ENCODE data around the gene OSBPL7.
A peak's percentile ranks its signal among the peaks of the same experiment; 100 is the strongest.
"Not testable (repeated sequence)": the region's sequence is repeated elsewhere in the genome, so short reads cannot be mapped to it uniquely, and the experiment has no call there.

OSBPL7 gene

DNA sequence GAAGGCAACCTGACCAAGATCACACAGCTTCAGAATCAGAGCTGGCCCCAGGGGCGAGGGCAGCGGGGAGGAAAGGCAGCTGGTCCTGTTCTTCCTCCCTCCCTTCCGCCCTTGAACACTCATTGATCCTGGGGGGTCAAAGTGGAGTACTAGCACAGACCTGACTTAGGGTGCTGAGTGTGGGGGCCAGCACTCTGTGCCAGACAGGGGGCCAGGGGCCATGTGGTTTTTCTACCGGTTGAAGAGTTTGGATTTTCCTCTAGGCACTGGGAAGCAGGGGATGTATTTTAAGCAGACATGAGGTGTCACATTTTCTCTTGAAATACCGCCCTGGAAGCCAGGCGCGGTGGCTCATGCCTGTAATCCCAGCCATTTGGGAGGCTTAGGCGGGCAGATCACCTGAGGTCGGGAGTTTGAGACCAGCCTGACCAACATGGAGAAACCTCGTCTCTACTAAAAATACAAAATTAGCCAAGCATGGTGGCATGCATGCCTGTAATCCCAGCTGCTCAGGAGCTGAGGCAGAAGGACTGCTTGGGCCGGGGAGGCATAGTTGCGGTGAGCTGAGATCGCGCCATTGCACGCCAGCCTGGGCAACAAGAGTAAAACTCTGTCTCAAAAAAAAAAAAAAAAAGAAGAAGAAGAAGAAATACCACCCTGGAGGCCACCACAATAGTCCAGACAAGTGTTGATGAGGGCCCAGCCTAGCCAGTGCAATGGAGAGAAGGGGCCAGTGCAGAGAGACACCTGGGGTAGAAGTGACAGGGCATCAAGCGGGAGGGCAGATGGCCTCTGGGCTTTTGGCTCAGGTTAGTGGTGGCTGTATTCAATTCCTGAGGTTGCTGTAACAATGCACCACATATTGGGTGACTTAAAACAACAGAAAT, 15.3 kb downstream of the OSBPL7 start:
- DNase-seq (ENCODE audit: low read depth), result no peak

- DNase-seq (ENCODE audit: low read depth), result no peak
Measured at GRCh38 chr17:47804461-47804860, 17.1 kb downstream of the OSBPL7 start.

DNA sequence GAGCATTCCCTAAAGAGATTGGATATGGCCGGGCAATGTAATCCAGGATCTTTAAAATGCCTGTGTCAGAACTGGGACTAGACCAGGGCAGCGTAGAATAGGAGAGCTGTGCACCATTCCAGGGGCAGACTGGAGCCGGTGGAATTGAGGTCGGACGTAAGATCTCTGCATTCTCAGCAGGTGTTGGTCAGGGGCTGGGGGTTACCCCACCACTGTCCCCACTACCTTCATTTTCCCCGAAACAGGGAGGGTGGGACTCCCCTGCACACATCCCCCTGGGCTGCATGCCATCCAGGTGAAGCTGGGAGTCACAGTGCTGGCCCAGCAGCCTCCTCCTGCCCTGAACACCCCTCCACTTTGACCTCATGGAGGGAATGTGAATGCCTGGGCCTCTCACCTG, 17.8 kb downstream of the OSBPL7 start:
- DNase-seq (ENCODE audit: low read depth), result no peak

GRCh38 chr17:47803201-47803600, 18.4 kb downstream of the OSBPL7 start:
- no peak for DNase-seq (ENCODE audit: low read depth)

DNA sequence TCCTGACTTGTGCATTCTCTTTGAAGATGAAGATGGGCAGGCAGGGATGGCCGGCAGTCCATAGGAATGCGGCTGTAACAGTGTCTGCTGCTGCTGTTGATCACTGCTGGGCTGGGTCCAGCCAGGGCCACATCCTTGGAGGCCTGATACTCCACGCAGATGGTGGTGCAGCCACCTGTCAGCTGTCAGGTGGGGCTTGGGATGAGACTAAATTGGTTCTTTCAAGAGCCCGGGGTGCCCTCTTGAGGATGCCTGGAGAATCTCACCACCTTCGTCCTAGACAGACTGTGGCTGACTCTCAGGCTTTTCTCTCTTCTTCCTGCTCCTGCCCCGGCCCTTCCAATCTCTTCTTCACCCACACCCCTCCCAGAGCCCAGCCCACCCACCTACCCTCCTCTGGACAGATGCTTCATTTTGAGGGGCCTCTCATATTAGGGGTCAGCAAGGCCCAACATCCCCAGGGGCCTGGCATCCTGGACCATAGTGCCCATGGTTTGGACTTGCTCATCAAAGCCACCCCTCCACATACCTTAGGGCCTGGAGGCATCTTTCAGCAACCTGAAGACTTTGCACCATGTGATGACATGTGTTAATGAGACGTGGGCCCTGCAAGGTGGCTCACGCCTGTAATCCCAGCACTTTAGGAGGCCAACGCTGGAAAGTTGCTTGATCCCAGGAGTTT, 19.1 kb downstream of the OSBPL7 start:
- DNase-seq (ENCODE audit: low read depth), result peak; percentile 29

DNA sequence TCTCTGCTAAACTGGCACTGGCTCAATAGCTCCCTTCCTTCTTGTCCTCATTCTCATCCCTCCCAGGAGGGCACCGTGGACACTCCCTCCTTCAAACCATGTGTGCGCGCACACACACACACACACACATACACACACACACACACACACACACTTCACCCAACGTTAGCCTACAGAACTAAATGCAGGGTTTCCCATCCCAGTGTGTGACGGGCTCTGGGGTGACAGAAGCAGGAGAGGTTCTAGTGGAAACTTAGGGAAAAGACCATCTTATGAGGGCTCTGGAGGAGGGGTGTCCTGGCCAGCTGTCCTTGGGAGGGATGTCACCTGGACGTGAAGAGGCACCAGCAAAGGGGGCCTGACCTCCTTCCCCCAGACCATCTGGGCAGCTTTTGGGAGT, 19.7 kb downstream of the OSBPL7 start:
- DNase-seq (ENCODE audit: low read depth), result no peak

DNA sequence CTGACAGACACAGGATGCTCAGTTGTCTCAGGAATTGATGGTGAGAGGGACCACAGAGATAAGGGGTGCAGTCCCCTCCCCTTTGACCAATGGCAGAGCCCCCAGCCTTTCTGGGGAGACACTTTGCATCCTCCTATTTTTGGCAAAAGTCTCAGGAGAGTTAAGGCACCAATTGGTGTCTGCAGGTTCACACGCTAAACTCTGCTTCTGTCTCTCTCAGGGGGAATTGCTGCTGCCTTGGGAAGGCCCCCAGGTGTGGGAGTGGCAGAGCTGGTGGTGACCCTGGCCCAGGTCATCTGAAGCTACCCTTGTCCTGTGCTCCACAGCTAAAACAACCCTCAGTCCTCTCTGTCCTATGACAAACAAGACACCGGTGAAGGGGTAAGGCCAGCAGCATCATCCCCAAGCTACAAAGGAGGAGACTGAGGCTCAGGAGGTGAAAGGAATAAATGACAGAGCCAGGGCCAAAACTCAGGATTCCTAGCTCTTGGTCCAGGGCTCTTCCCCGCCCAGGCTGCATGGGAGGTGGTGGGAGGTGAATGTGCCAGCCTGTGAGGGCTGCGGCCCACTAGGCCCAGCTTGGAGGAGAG, 20.3 kb downstream of the OSBPL7 start:
- DNase-seq (ENCODE audit: low read depth), result no peak

- DNase-seq (ENCODE audit: low read depth), result no peak
Measured at GRCh38 chr17:47800686-47801085, 20.9 kb downstream of the OSBPL7 start.

GRCh38 chr17:47797797-47798196, 23.8 kb downstream of the OSBPL7 start:
- DNase-seq (ENCODE audit: low read depth), result no peak

- no peak for DNase-seq (ENCODE audit: low read depth)
Measured at GRCh38 chr17:47792979-47793378, 28.6 kb downstream of the OSBPL7 start.

DNA sequence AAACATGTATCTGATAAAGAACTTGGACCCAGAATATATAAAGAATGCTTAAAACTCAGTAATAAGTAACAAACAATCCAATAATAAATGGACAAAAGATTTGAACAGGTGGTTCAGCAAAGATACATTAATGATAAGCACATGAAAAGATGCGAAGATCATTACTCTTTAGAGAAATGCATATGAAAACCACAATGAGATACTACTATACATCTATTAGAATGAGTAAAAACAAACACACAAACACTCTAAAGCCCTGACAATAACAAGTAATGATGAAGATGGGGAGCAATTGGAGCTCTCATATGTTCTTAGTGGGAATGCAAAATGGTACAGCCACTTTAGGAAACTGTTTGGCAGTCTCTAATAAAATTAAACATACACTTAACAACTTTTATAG, 29.1 kb downstream of the OSBPL7 start:
- no peak for DNase-seq (ENCODE audit: low read depth)

DNA sequence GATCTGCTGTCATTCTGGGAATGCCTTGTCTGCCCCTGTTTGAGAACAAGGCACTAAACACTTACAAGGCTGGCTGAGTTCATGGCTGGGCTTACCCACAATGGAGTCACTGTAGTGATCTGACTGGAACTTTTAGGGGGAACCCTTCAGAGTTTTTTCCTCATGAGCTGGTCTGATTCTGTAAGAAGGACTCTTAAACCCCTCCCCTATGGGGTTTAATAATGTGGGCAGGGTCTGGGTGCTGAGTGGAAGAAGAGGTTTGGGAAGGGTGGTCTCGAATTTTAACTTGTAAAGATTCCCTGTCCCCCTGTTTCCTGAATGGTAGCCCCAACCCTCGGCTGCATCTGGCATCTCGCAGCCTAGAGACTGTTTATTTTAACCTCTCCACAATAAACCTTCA, 30.6 kb downstream of the OSBPL7 start:
- DNase-seq (ENCODE audit: low read depth), result no peak

GRCh38 chr17:47789611-47790561, 31.7 kb downstream of the OSBPL7 start:
- peak; percentile 37 for DNase-seq (ENCODE audit: low read depth)

DNA sequence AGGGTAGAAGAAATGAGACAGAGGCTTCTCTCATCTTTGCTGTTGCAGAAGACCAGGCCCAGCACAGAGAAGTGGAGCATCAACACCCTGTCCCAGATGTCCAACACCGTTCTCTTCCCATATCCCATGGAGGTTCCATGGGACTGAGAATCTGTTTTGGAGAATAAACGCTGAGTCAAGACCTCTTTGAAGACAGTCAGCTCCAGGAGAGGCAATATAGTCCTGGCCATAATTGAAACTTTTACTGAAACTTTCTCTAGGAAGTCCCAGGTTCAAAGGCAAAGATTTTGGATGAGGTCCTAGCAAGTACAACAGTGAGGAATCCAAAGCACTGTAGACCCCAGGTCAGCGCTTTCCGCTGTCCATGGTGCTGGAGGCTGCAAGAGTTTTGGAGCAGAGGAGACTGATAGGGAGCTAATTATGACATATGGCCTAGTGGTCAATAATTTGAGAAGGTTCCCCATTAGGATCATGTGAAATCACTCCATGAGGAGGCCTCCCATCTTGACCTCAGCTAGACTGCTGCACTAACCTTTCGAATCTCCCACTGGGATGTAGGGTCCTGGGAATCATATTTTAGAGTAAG, 36.0 kb downstream of the OSBPL7 start:
- DNase-seq (ENCODE audit: low read depth), result no peak

GRCh38 chr17:47781397-47781796, 40.2 kb downstream of the OSBPL7 start:
- DNase-seq (ENCODE audit: low read depth), result no peak

- no peak for DNase-seq (ENCODE audit: low read depth)
Measured at GRCh38 chr17:47778184-47778635, 43.4 kb downstream of the OSBPL7 start.

GRCh38 chr17:47776330-47777197, 45.0 kb downstream of the OSBPL7 start:
- DNase-seq (ENCODE audit: low read depth), result no peak

DNA sequence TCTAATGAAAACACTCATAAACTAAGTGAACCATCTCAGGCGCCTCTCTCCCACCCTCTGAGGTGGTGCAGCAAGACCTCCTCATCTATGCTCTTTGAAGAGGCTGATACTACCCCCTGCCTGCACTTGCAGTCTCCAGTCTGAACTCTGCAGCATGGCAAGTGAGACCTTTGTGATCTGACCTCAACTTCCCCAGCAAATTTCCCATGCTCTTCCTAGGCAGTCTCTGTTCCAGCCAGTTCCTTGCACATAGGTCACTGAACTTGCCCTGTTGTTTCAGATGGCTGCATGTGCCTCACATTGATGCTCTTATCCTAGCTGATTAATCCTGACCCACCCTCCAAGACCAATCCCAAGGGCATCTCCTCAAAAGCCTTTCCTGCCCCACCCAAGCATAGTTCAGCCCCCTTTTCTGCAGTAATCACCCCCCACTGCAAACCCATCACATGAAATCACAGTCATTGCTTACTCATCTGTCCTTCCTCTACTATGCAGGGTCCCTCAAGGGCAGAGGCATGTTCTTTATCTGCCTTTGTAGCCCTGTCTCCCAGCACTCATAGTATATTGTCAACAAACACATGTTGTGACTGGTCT, 46.5 kb downstream of the OSBPL7 start:
- no peak for DNase-seq (ENCODE audit: low read depth)

DNA sequence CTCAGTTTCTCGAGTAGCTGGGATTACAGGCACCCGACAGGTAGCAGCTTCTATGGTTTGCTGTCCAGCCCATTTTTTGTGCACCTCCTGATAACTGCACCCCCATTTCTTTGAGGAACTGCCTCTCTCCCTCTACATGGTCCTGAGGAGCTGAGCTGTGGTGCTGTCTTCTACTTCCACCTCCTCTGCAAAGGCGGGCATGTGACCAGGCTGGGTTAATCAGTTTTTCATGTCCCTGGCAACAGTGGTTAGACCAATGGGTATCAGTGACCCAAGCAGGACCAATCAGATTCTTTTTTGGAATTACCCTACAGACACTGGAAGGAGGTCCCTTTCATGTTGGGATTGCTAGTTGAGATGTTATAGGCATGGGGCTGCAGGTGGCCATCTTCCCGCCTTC, 47.3 kb downstream of the OSBPL7 start:
- DNase-seq (ENCODE audit: low read depth), result no peak

DNA sequence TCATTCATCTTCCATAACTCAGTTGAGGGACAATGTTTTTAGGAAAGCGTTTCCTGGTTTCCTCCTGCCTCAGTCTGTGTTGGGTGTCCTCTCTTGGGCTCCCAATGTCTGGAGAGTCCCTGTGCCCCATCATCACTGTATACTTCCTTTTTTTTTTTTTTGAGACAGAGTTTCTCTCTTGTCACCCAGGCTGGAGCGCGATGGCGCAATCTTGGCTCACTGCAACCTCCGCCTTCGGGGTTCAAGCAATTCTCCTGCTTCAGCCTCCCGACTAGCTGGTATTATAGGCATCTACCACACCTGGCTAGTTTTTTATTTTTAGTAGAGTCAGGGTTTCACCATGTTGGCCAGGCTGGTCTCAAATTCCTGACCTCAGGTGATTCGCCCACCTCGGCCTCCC, 47.9 kb downstream of the OSBPL7 start:
- DNase-seq (ENCODE audit: low read depth), result not testable (repeated sequence)

All from stimulated activated CD8-positive, alpha-beta memory T cell treated with anti-CD3 and anti-CD28 coated beads, Interleukin-12 subunit alpha, Interleukin-12 subunit beta, amount 100 ng/mL, for 4 hours (primary cell).